H1 (cell line): ENCODE results near the gene MRPS30. TPM values are rescaled to one million over a fixed set of nuclear protein-coding genes. Genes with fewer than 3 reads are reported as not detected.

Experiments
- CTCF ChIA-PET: fragments of 300-600 bp; sonication (Branson Sonifier 250); formaldehyde crosslinking; loops from one replicate; lab custom pipeline; 2021; ENCODE audit not compliant: partially characterized antibody; lab: Charles Lee
- POLR2A ChIA-PET: fragments of 300-600 bp; sonication (Branson Sonifier 250); formaldehyde crosslinking; loops from one replicate; lab custom pipeline; 2021; ENCODE audit warnings: inconsistent platforms; ENCODE audit not compliant: partially characterized antibody; lab: Charles Lee
- DNase-seq, 2 experiments: peaks; one replicate each; pipeline versions ENCODE4 v3.0.0 to v3.0.0-alpha.2; 2010 to 2022; ENCODE audit warnings: low spot score in 2 of 2, low read depth in 1 of 2, mixed read lengths in 1 of 2
- FAIRE-seq: peaks from 2 replicates; lab custom pipeline; 2011; peaks lifted over from hg19 to GRCh38; lab: Jason Lieb, UNC
- H2AFZ ChIP-seq: 2 replicates; pipeline ENCODE4 v1.8.1; 2012; ENCODE audit warnings: low read length, inconsistent platforms
- H2AK5ac ChIP-seq: 2 replicates; pipeline ENCODE4 v1.6.1; 2013; ENCODE audit warnings: low read depth, low read length
- H2BK120ac ChIP-seq: replicated peaks from 2 replicates; pipeline ENCODE3; 2013; ENCODE audit warnings: low read depth, low read length, inconsistent platforms
- H2BK12ac ChIP-seq: 2 replicates; pipeline ENCODE4 v1.6.1; 2013; ENCODE audit warnings: low read depth, low read length
- H2BK15ac ChIP-seq: 2 replicates; pipeline ENCODE4 v1.6.1; 2013; ENCODE audit warnings: low read length
- H2BK20ac ChIP-seq: 2 replicates; pipeline ENCODE4 v1.6.1; 2013; ENCODE audit warnings: low read length
- H2BK5ac ChIP-seq: 2 replicates; pipeline ENCODE4 v1.6.1; 2013; ENCODE audit warnings: low read depth, low read length
- H3K14ac ChIP-seq: 2 replicates; pipeline ENCODE4 v1.6.1; 2013; ENCODE audit warnings: inconsistent platforms; ENCODE audit not compliant: insufficient read length
- H3K18ac ChIP-seq: 2 replicates; pipeline ENCODE4 v1.6.1; 2013; ENCODE audit warnings: low read length; ENCODE audit errors: extremely low read depth
- H3K23ac ChIP-seq: 2 replicates; pipeline ENCODE4 v1.6.1; 2013; ENCODE audit warnings: inconsistent platforms; ENCODE audit not compliant: insufficient read length
- H3K23me2 ChIP-seq: 2 replicates; pipeline ENCODE4 v1.6.1; 2013; ENCODE audit warnings: low read depth, low read length
- H3K27ac ChIP-seq: 2 replicates; pipeline ENCODE4 v1.6.1; 2011; ENCODE audit warnings: low read depth, low read length, inconsistent platforms
- H3K27me3 ChIP-seq, 4 experiments: replicated peaks in 1 of 4; 1 replicate in 1 of 4; 2 replicates in 3 of 4; pipeline versions ENCODE4 v1.6.1 to v1.8.1; 2011 to 2013; ENCODE audit warnings: low read length in 3 of 4, mild to moderate bottlenecking in 3 of 4, inconsistent platforms in 2 of 4, mixed read lengths in 2 of 4, moderate library complexity in 1 of 4; ENCODE audit not compliant: control insufficient read depth in 3 of 4, insufficient read depth in 3 of 4; ENCODE audit errors: extremely low read depth in 1 of 4
- H3K36me3 ChIP-seq, 4 experiments: 2 replicates each; pipeline versions ENCODE4 v1.6.1 to v1.8.1; 2011 to 2013; ENCODE audit warnings: mild to moderate bottlenecking in 4 of 4, low read length in 3 of 4, moderate library complexity in 2 of 4, control low read depth in 1 of 4, inconsistent platforms in 1 of 4; ENCODE audit not compliant: insufficient read depth in 4 of 4, control insufficient read depth in 2 of 4
- H3K4ac ChIP-seq: replicated peaks from 2 replicates; pipeline ENCODE3; 2013; ENCODE audit warnings: low read length, low read depth, mixed read lengths, inconsistent platforms; ENCODE audit not compliant: insufficient read length
- H3K4me1 ChIP-seq, 4 experiments: replicated peaks in 1 of 4; 1 replicate in 1 of 4; 2 replicates in 3 of 4; pipeline versions ENCODE4 v1.6.1 to v1.8.1; 2011 to 2013; ENCODE audit warnings: low read length in 3 of 4, inconsistent platforms in 2 of 4, mixed read lengths in 1 of 4; ENCODE audit not compliant: insufficient read depth in 4 of 4, control insufficient read depth in 3 of 4
- H3K4me2 ChIP-seq, 2 experiments: 2 replicates each; pipeline versions ENCODE4 v1.6.1 to v1.8.1; 2011 to 2013; ENCODE audit warnings: low read depth in 2 of 2, low read length in 2 of 2, control low read depth in 1 of 2, inconsistent platforms in 1 of 2, mild to moderate bottlenecking in 1 of 2; ENCODE audit not compliant: insufficient read depth in 1 of 2
- H3K4me3 ChIP-seq, 4 experiments: fragments of 200-600, 300-600 bp in 1 of 4; sonication (generic), shearing (Covaris generic), sonication (Bioruptor Twin) in 1 of 4; 2 replicates each; pipeline versions ENCODE4 v1.5.1 to v1.8.1; 2011 to 2016; ENCODE audit warnings: low read length in 4 of 4, low read depth in 3 of 4, control low read depth in 2 of 4, inconsistent platforms in 2 of 4, mild to moderate bottlenecking in 2 of 4, mixed read lengths in 1 of 4, moderate library complexity in 1 of 4; ENCODE audit not compliant: insufficient read depth in 2 of 4; ENCODE audit errors: extremely low read depth in 1 of 4
- H3K56ac ChIP-seq: replicated peaks from 2 replicates; pipeline ENCODE3; 2013; ENCODE audit warnings: low read depth, mild to moderate bottlenecking, mixed read lengths, low read length, inconsistent platforms; ENCODE audit not compliant: insufficient read length
- H3K79me1 ChIP-seq: 2 replicates; pipeline ENCODE4 v1.6.1; 2013; ENCODE audit warnings: low read depth, low read length, control low read depth
- H3K79me2 ChIP-seq, 2 experiments: 2 replicates each; pipeline versions ENCODE4 v1.6.1 to v1.8.1; 2012 to 2013; ENCODE audit warnings: low read length in 2 of 2, mild to moderate bottlenecking in 2 of 2, inconsistent platforms in 1 of 2; ENCODE audit not compliant: insufficient read depth in 2 of 2, control insufficient read depth in 1 of 2
- H3K9ac ChIP-seq, 4 experiments: replicated peaks in 1 of 4; 1 replicate in 1 of 4; 2 replicates in 3 of 4; pipeline versions ENCODE4 v1.6.1 to v1.8.1; 2011 to 2013; ENCODE audit warnings: low read depth in 3 of 4, low read length in 3 of 4, control low read depth in 2 of 4, mild to moderate bottlenecking in 2 of 4, moderate library complexity in 2 of 4, inconsistent platforms in 1 of 4; ENCODE audit errors: extremely low read depth in 1 of 4
- H3K9me3 ChIP-seq, 2 experiments: 2 replicates each; pipeline versions ENCODE4 v1.6.1 to v1.8.1; 2012 to 2013; ENCODE audit warnings: mild to moderate bottlenecking in 2 of 2, moderate library complexity in 2 of 2, control low read depth in 1 of 2, inconsistent platforms in 1 of 2, low read depth in 1 of 2, low read length in 1 of 2, mixed read lengths in 1 of 2; ENCODE audit not compliant: insufficient read depth in 2 of 2
- H4K20me1 ChIP-seq, 2 experiments: replicated peaks in 1 of 2; 2 replicates each; pipeline versions ENCODE3 to v1.8.1; 2011 to 2013; ENCODE audit warnings: inconsistent platforms in 2 of 2, low read length in 2 of 2, mild to moderate bottlenecking in 1 of 2; ENCODE audit not compliant: insufficient read depth in 2 of 2, control insufficient read depth in 1 of 2
- H4K5ac ChIP-seq: 2 replicates; pipeline ENCODE4 v1.6.1; 2013; ENCODE audit warnings: low read length, low read depth, mixed read lengths, inconsistent platforms; ENCODE audit not compliant: insufficient read length
- H4K8ac ChIP-seq: 2 replicates; pipeline ENCODE4 v1.8.0; 2013; ENCODE audit warnings: mild to moderate bottlenecking, moderate library complexity, low read length, inconsistent platforms; ENCODE audit not compliant: insufficient read depth; ENCODE audit errors: extremely low read depth
- H4K91ac ChIP-seq: replicated peaks from 2 replicates; pipeline ENCODE3; 2013; ENCODE audit warnings: low read length, mixed read lengths, inconsistent platforms; ENCODE audit not compliant: insufficient read length
- CEBPB ChIP-seq: IDR thresholded peaks from 2 replicates; pipeline ENCODE4 v1.6.1; 2012; ENCODE audit warnings: low read depth, low read length
- CTBP2 ChIP-seq: IDR thresholded peaks from 2 replicates; pipeline ENCODE4 v1.7.0; 2011; ENCODE audit warnings: borderline replicate concordance, mild to moderate bottlenecking, moderate library complexity, mixed read lengths, low read length; ENCODE audit not compliant: insufficient read depth, insufficient read length
- EP300 ChIP-seq, 2 experiments: IDR thresholded peaks; 1 replicate in 1 of 2; 2 replicates in 1 of 2; pipeline ENCODE4 v1.6.1; 2011 to 2012; ENCODE audit warnings: low read depth in 2 of 2, low read length in 2 of 2, mild to moderate bottlenecking in 2 of 2, borderline replicate concordance in 1 of 2, inconsistent platforms in 1 of 2, moderate library complexity in 1 of 2
- EZH2 ChIP-seq: fragments of 200-600 bp; sonication (generic); IDR thresholded peaks from 2 replicates; pipeline ENCODE4 v1.7.1; 2012; ENCODE audit warnings: low read depth, mild to moderate bottlenecking, moderate library complexity, low read length, inconsistent platforms; ENCODE audit not compliant: severe bottlenecking
- TAF7 ChIP-seq: optimal IDR thresholded peaks from 2 replicates; pipeline ENCODE3; 2011; ENCODE audit warnings: low read depth, mild to moderate bottlenecking, inconsistent platforms, low read length, moderate library complexity, borderline replicate concordance
- TCF12 ChIP-seq: IDR thresholded peaks from 2 replicates; pipeline ENCODE4 v1.6.1; 2011; ENCODE audit warnings: low read depth, mild to moderate bottlenecking, low read length
- ZNF274 ChIP-seq: IDR thresholded peaks from 2 replicates; pipeline ENCODE4 v1.7.0; 2012; ENCODE audit warnings: low read length, borderline replicate concordance; ENCODE audit errors: extremely low read depth
- WGBS, 2 experiments: shearing (Covaris generic) in 1 of 2; methylation state at CpG; one replicate each; pipeline versions ENCODE4 v1.1.6 to v1.1.7; 2013 to 2015; ENCODE audit warnings: low lambda C conversion rate in 2 of 2, mixed read lengths in 2 of 2, inconsistent platforms in 1 of 2, low coverage in 1 of 2, missing lambda C conversion rate in 1 of 2; ENCODE audit not compliant: insufficient replicate concordance in 2 of 2, insufficient coverage in 1 of 2, insufficient read length in 1 of 2; ENCODE audit errors: extremely low coverage in 1 of 2, missing lambda C conversion rate in 1 of 2; 5-methylcytosine and 5-hydroxymethylcytosine counted together
- polyA plus RNA-seq, 7 experiments: library from polyadenylated mRNA; depleted of rRNA in 3 of 7; stranded (reverse) in 5 of 7; unstranded in 2 of 7; fragments of >200 nt in 5 of 7; fragments of 200-250 nt in 2 of 7; gene quantifications; 1 replicate in 5 of 7; 2 replicates in 1 of 7; 4 replicates in 1 of 7; pipeline versions ENCODE4 v1.2.1 to v1.2.3, GENCODE V29; 2011 to 2013; ENCODE audit warnings: missing spikeins in 2 of 7, mixed read lengths in 2 of 7
- total RNA-seq: library from RNA; stranded (reverse); fragmentation: NEBNext Ultra II Directional; extraction: Animal tissue kit (Norgen Biotek cat#: 25700); gene quantifications from 2 replicates; pipeline ENCODE4 v1.2.1, GENCODE V29; 2021

The MRPS30 gene
- total and polyA plus RNA-seq, 2 of the 8 experiments (the other 6 are each of a cell fraction or from before 2014, with no cell fraction given), result 61.9 to 85.2 TPM

- Histone ChIP-seq H3K14ac (no peak overlapping the region), H3K9me3 (no peaks in the 10 kb centered on the region), H3K27ac (no peak overlapping the region), H3K23me2 (no peaks in the 10 kb centered on the region), H3K4me3 (no peak overlapping the region), H4K20me1 (no peaks in the 10 kb centered on the region), H4K5ac (no peak overlapping the region), H2AK5ac (no peak overlapping the region), H2BK12ac (no peak overlapping the region), H2BK5ac (no peak overlapping the region), H4K8ac (no peak overlapping the region), H2AFZ (no peak overlapping the region), H3K56ac (no peak overlapping the region), H2BK120ac (no peak overlapping the region), H4K91ac (no peak overlapping the region), H3K4ac (no peak overlapping the region), H2BK20ac (no peak overlapping the region), H2BK15ac (no peak overlapping the region), H3K23ac (no peak overlapping the region), H3K79me1 (no peaks in the 10 kb centered on the region), H3K4me1 (no peaks in the 10 kb centered on the region), H3K9ac (no peak overlapping the region), H3K79me2 (peaks cover 0 to 6% of the 10 kb centered on the region in 2 experiments; a peak in 1 of 4 replicates), H3K18ac (no peak overlapping the region), H3K36me3 (peaks cover 0 to 48% (median 6%) of the 10 kb centered on the region in 4 experiments; a peak in 5 of 8 replicates), H3K4me2 (no peak overlapping the region), H3K27me3 (no peaks in the 10 kb centered on the region)
- FAIRE-seq (no peak), DNase-seq (no peak)
- WGBS, 2 experiments, result 93% methylated on average over 1 of the region's 1 CpG; no CpG with 5 or more reads in 1 of the 2 experiments
- TF ChIP-seq CEBPB (no peak), EZH2 (no peak), TCF12 (no peak), ZNF274 (no peak), EP300 (IDR thresholded peaks at IDR 0.05; ENCODE audit: borderline replicate concordance in 1 of 2, low read depth in 2 of 2, low read length in 2 of 2) (no peak), CTBP2 (no peak), TAF7 (no peak)
- ChIA-PET CTCF (no interaction called here), POLR2A (no interaction called here)
These were observed 12.4 kb downstream of the MRPS30 start for GRCh38 chr5:44821164-44821563.
